Inferior parietal cortex (tissue), 1 donor: Measurements from ENCODE around the gene ABCB7.
A peak's percentile ranks its signal among the peaks of the same experiment; 100 is the strongest.
"Not testable (repeated sequence)": the region's sequence is repeated elsewhere in the genome, so short reads cannot be mapped to it uniquely, and the experiment has no call there.

Experiments used
- DNase-seq: peaks from one replicate; pipeline ENCODE4 v3.0.0-alpha.2; 2016; ENCODE audit errors: extremely low spot score

ABCB7 gene

GRCh38 chrX:75096331-75096730, 59.8 kb downstream of the ABCB7 start:
- DNase-seq = no peak

- DNase-seq = peak; percentile 1
Observed at GRCh38 chrX:75086731-75087195, 69.3 kb downstream of the ABCB7 start.

GRCh38 chrX:75084757-75085156, 71.3 kb downstream of the ABCB7 start:
- no peak for DNase-seq

- DNase-seq = no peak
Observed at GRCh38 chrX:75076429-75076828, 79.7 kb downstream of the ABCB7 start.

- no peak for DNase-seq
Observed at GRCh38 chrX:75074475-75074874, 81.6 kb downstream of the ABCB7 start.

GRCh38 chrX:75071334-75071733, 84.7 kb downstream of the ABCB7 start:
- DNase-seq = no peak

- no peak for DNase-seq
Observed at GRCh38 chrX:75067931-75068330, 88.2 kb downstream of the ABCB7 start.

GRCh38 chrX:75061701-75062100, 94.4 kb downstream of the ABCB7 start:
- DNase-seq = no peak

- DNase-seq = no peak
Observed at GRCh38 chrX:75051047-75051446, 105.0 kb downstream of the ABCB7 start.

GRCh38 chrX:75045369-75045768, 110.7 kb downstream of the ABCB7 start:
- no peak for DNase-seq

- DNase-seq = not testable (repeated sequence)
Observed at GRCh38 chrX:75044142-75044541, 111.9 kb downstream of the ABCB7 start.

- DNase-seq = no peak
Observed at GRCh38 chrX:75038925-75039324, 117.2 kb downstream of the ABCB7 start.
